ENCODE results near the gene DOCK4.

GRCh38 chr7:111750878-111751277, 455.3 kb downstream of the DOCK4 start:
- no peak for TF ChIP-seq EZH2 (IDR thresholded peaks at IDR 0.05; ENCODE audit: insufficient read depth, low read length)
- TF ChIP-seq CTCF (IDR thresholded peaks at IDR 0.05; ENCODE audit: insufficient read depth, low read depth, low read length) = no peak
